HepG2 (cell line): ENCODE results near the gene SPAG4. TPM values are rescaled to one million over a fixed set of nuclear protein-coding genes. Genes with fewer than 3 reads are reported as not detected.

Experiments used
- BORCS8-MEF2B ChIP-seq: sonication (generic); formaldehyde crosslinking; IDR thresholded peaks from 2 replicates; pipeline ENCODE4 v1.8.0; 2022; ENCODE audit warnings: mild to moderate bottlenecking, missing genetic modification reagents
- HOXA5 ChIP-seq: sonication (generic); formaldehyde crosslinking; IDR thresholded peaks from 2 replicates; pipeline ENCODE4 v1.4.0; 2020; ENCODE audit warnings: missing genetic modification reagents
- ONECUT2 ChIP-seq: sonication (generic); formaldehyde crosslinking; IDR thresholded peaks from 2 replicates; pipeline ENCODE4 v1.4.0; 2020; ENCODE audit warnings: missing genetic modification reagents
- SNAI1 ChIP-seq: sonication (generic); formaldehyde crosslinking; IDR thresholded peaks from 2 replicates; pipeline ENCODE4 v1.5.0; 2020; ENCODE audit warnings: mild to moderate bottlenecking, missing genetic modification reagents, borderline replicate concordance
- TCF12 ChIP-seq, 2 experiments: fragments of 450-650 bp in 1 of 2; sonication (generic) in 1 of 2; formaldehyde crosslinking in 1 of 2; IDR thresholded peaks; 2 replicates each; pipeline versions ENCODE4 v1.6.1 to v1.8.0; 2017 to 2022; ENCODE audit warnings: antibody characterized with exemption in 1 of 2, mild to moderate bottlenecking in 1 of 2, missing genetic modification reagents in 1 of 2, moderate library complexity in 1 of 2
- WIZ ChIP-seq: sonication (generic); formaldehyde crosslinking; IDR thresholded peaks from 2 replicates; pipeline ENCODE4 v1.5.1; 2020; ENCODE audit warnings: mild to moderate bottlenecking, missing genetic modification reagents
- ZC3H13 ChIP-seq: sonication (generic); formaldehyde crosslinking; IDR thresholded peaks from 2 replicates; pipeline ENCODE4 v1.8.1; 2023; ENCODE audit warnings: mild to moderate bottlenecking, missing genetic modification reagents, moderate library complexity
- ZFP41 ChIP-seq: sonication (generic); formaldehyde crosslinking; IDR thresholded peaks from 2 replicates; pipeline ENCODE4 v1.4.0; 2020; ENCODE audit warnings: mild to moderate bottlenecking, missing genetic modification reagents, borderline replicate concordance
- ZNF143 ChIP-seq: sonication (generic); formaldehyde crosslinking; IDR thresholded peaks from 2 replicates; pipeline ENCODE4 v1.4.0; 2020; ENCODE audit warnings: missing genetic modification reagents
- polyA plus RNA-seq, 8 experiments: library from polyadenylated mRNA; depleted of rRNA in 3 of 8; stranded (reverse) in 7 of 8; unstranded in 1 of 8; fragments of >200 nt; fragmentation: Illumina TruSeq in 4 of 8; extraction: Trizol in 4 of 8; gene quantifications; 2 replicates each; pipeline versions ENCODE4 v1.2.1 to v1.2.3, GENCODE V29; 2011 to 2016; ENCODE audit warnings: low read depth in 4 of 8, missing spikeins in 1 of 8, mixed read lengths in 1 of 8; ENCODE audit not compliant: insufficient read depth in 1 of 8
- total RNA-seq, 5 experiments: library from RNA; depleted of rRNA; stranded (reverse); fragments of >200 nt; fragmentation: Illumina TruSeq; extraction: Trizol; gene quantifications; 2 replicates each; pipeline ENCODE4 v1.2.3, GENCODE V29; 2016; ENCODE audit warnings: low read depth in 1 of 5
- TF ChIP-seq, protein P1 (sequence below): sonication (generic); formaldehyde crosslinking; conservative IDR thresholded peaks from 2 replicates; pipeline ENCODE4 v1.4.0; 2020; ENCODE audit warnings: missing genetic modification reagents
- TF ChIP-seq, protein P2 (sequence below), 2 experiments: sonication (generic) in 1 of 2; formaldehyde crosslinking in 1 of 2; IDR thresholded peaks; 2 replicates each; pipeline versions ENCODE4 v1.4.0 to v1.6.1; 2016 to 2020; ENCODE audit warnings: borderline replicate concordance in 1 of 2, low read depth in 1 of 2, mild to moderate bottlenecking in 1 of 2, missing genetic modification reagents in 1 of 2
- TF ChIP-seq, protein P3 (sequence below): sonication (generic); formaldehyde crosslinking; IDR thresholded peaks from 2 replicates; pipeline ENCODE4 v1.4.0; 2020; ENCODE audit warnings: mild to moderate bottlenecking, missing genetic modification reagents, borderline replicate concordance
- TF ChIP-seq, protein P4 (sequence below): sonication (generic); formaldehyde crosslinking; IDR thresholded peaks from 2 replicates; pipeline ENCODE4 v1.8.0; 2022; ENCODE audit warnings: mild to moderate bottlenecking, missing genetic modification reagents, moderate library complexity

The SPAG4 gene
- total and polyA plus RNA-seq, 2 of the 13 experiments (the other 11 are each of a cell fraction or from before 2014, with no cell fraction given) = 5.8 to 137 TPM

DNA sequence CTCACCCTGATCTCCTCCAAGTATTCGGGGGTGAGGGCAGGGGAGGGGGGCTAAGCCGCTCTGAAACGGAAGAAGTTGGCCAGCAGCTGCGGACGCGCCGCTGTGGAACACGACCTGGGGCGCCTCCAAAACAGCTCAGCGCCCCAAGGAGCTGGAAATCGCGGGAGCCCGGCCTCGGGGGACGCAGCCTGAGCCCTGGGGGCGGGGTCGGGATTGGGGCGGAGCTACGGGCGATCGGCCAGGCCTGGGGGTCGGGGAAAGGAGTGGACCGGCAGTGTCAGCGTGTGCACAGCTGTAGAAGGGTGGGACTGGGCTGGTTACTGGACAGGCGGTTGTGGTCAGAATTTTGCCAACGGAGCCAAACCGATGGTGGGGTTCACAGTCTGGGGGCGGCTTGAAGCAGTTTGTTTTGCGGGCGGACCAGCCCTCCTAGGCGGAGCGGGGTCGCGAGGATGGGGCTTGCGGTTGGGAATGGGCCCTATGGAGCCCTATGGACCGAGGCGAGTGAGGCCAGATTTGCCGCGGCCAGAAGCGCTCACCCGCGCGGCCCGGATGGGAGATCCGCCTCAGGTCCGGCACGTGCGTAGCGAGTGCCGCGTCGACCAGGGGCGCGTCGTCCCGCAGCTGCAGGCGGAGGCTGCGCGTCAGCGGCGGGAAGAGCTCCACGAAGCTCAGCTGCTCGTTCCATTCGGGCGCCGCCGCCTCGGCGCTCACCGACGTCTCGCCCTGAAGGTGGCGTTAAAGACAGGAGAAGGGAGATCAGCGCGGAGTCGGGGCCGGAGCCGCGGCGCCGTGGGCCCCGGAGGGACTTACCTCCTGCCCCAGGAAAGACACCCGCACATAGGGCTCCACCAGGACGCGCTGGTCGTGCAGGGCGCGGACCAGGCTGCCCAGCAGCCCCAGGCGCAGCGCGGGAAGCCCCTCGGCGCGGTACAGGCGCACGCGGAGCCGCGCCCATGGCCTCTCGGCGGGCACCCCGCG lies 14.3 kb upstream of the SPAG4 start (continued):
- TF ChIP-seq, protein P1, sequence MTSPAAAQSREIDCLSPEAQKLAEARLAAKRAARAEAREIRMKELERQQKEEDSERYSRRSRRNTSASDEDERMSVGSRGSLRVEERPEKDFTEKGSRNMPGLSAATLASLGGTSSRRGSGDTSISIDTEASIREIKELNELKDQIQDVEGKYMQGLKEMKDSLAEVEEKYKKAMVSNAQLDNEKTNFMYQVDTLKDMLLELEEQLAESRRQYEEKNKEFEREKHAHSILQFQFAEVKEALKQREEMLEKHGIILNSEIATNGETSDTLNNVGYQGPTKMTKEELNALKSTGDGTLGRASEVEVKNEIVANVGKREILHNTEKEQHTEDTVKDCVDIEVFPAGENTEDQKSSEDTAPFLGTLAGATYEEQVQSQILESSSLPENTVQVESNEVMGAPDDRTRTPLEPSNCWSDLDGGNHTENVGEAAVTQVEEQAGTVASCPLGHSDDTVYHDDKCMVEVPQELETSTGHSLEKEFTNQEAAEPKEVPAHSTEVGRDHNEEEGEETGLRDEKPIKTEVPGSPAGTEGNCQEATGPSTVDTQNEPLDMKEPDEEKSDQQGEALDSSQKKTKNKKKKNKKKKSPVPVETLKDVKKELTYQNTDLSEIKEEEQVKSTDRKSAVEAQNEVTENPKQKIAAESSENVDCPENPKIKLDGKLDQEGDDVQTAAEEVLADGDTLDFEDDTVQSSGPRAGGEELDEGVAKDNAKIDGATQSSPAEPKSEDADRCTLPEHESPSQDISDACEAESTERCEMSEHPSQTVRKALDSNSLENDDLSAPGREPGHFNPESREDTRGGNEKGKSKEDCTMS = no peak
- TF ChIP-seq HOXA5 (CRISPR knock-in tag) (0 out of 2 replicates have a peak, but pooled peaks have one; percentile 25), ZFP41 (peak; percentile 75; the same call in 1 of the 2 replicates), ZC3H13 (CRISPR knock-in tag) (peak; percentile 86), ONECUT2 (CRISPR knock-in tag) (0 out of 2 replicates have a peak, but pooled peaks have one; percentile 31), BORCS8-MEF2B (CRISPR knock-in tag) (peak; percentile 65; the same call in 1 of the 2 replicates), ZNF143 (CRISPR knock-in tag) (no peak), SNAI1 (0 out of 2 replicates have a peak, but pooled peaks have one; percentile 58), TCF12 (IDR thresholded peaks at IDR 0.05) (no peak), TCF12 (CRISPR knock-in tag; IDR thresholded peaks at IDR 0.05) (peak; percentile 37; the same call in 1 of the 2 replicates), WIZ (no peak)
- TF ChIP-seq, protein P2, sequence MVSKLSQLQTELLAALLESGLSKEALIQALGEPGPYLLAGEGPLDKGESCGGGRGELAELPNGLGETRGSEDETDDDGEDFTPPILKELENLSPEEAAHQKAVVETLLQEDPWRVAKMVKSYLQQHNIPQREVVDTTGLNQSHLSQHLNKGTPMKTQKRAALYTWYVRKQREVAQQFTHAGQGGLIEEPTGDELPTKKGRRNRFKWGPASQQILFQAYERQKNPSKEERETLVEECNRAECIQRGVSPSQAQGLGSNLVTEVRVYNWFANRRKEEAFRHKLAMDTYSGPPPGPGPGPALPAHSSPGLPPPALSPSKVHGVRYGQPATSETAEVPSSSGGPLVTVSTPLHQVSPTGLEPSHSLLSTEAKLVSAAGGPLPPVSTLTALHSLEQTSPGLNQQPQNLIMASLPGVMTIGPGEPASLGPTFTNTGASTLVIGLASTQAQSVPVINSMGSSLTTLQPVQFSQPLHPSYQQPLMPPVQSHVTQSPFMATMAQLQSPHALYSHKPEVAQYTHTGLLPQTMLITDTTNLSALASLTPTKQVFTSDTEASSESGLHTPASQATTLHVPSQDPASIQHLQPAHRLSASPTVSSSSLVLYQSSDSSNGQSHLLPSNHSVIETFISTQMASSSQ (IDR thresholded peaks at IDR 0.05; ENCODE audit: low read depth) = no peak
- TF ChIP-seq, protein P2 (CRISPR knock-in tag; IDR thresholded peaks at IDR 0.05; ENCODE audit: borderline replicate concordance) = 0 out of 2 replicates have a peak, but pooled peaks have one; percentile 14
- TF ChIP-seq, protein P3, sequence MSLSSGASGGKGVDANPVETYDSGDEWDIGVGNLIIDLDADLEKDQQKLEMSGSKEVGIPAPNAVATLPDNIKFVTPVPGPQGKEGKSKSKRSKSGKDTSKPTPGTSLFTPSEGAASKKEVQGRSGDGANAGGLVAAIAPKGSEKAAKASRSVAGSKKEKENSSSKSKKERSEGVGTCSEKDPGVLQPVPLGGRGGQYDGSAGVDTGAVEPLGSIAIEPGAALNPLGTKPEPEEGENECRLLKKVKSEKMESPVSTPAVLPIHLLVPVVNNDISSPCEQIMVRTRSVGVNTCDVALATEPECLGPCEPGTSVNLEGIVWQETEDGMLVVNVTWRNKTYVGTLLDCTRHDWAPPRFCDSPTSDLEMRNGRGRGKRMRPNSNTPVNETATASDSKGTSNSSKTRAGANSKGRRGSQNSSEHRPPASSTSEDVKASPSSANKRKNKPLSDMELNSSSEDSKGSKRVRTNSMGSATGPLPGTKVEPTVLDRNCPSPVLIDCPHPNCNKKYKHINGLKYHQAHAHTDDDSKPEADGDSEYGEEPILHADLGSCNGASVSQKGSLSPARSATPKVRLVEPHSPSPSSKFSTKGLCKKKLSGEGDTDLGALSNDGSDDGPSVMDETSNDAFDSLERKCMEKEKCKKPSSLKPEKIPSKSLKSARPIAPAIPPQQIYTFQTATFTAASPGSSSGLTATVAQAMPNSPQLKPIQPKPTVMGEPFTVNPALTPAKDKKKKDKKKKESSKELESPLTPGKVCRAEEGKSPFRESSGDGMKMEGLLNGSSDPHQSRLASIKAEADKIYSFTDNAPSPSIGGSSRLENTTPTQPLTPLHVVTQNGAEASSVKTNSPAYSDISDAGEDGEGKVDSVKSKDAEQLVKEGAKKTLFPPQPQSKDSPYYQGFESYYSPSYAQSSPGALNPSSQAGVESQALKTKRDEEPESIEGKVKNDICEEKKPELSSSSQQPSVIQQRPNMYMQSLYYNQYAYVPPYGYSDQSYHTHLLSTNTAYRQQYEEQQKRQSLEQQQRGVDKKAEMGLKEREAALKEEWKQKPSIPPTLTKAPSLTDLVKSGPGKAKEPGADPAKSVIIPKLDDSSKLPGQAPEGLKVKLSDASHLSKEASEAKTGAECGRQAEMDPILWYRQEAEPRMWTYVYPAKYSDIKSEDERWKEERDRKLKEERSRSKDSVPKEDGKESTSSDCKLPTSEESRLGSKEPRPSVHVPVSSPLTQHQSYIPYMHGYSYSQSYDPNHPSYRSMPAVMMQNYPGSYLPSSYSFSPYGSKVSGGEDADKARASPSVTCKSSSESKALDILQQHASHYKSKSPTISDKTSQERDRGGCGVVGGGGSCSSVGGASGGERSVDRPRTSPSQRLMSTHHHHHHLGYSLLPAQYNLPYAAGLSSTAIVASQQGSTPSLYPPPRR (CRISPR knock-in tag) = 0 out of 2 replicates have a peak, but pooled peaks have one; percentile 40
- TF ChIP-seq, protein P4, sequence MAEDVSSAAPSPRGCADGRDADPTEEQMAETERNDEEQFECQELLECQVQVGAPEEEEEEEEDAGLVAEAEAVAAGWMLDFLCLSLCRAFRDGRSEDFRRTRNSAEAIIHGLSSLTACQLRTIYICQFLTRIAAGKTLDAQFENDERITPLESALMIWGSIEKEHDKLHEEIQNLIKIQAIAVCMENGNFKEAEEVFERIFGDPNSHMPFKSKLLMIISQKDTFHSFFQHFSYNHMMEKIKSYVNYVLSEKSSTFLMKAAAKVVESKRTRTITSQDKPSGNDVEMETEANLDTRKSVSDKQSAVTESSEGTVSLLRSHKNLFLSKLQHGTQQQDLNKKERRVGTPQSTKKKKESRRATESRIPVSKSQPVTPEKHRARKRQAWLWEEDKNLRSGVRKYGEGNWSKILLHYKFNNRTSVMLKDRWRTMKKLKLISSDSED (CRISPR knock-in tag) = no peak
